ENCODE results near the gene TMOD3.

GRCh38 chr15:51846066-51846462 lies 16.6 kb downstream of the TMOD3 start:
- no peak for TF ChIP-seq CTCF (IDR thresholded peaks at IDR 0.05; ENCODE audit: low read depth, low read length)
- no peak for TF ChIP-seq POLR2A (IDR thresholded peaks at IDR 0.05; ENCODE audit: extremely low read depth, insufficient read length)
- no peak for TF ChIP-seq MAX (IDR thresholded peaks at IDR 0.05; ENCODE audit: low read depth, low read length)

Data from NB4 (cell line).